IPS-NIHi7 (cell line): ENCODE measurements around the gene FRMD8.
"Not testable (repeated sequence)": the region's sequence is repeated elsewhere in the genome, so short reads cannot be mapped to it uniquely, and the experiment has no call there.

Experiments
- DNase-seq: peaks from one replicate; pipeline ENCODE4 v3.0.0; 2012; ENCODE audit warnings: mixed read lengths; ENCODE audit errors: extremely low spot score

The FRMD8 gene

DNA sequence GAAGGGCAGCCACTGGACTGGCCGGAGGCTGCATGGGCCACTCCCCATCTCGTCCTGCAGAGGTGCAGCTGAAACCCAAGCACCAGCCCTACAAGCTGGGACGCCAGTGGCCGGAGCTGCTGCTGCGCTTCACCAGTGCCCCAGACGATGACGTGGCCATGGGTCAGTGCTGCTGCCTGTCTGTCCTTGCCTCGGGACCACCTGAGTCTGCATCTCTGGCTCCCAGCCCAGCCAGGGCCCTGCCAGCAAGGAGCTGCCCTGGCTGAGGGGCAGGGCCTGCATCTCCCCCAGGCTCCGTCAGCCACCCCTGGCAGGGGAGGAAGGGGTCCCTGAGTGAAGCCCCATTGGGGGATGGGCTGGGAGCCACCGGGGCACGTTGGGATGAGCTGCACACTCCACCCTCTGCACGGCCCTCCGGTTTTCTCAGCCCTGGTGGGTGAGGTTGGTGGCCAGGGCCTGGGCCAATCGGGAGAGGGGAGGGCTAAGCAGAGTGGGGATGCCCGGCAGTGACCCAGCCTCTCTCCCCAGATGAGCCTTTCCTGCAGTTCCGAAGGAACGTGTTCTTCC, 7.2 kb downstream of the FRMD8 start:
- DNase-seq: no peak

DNA sequence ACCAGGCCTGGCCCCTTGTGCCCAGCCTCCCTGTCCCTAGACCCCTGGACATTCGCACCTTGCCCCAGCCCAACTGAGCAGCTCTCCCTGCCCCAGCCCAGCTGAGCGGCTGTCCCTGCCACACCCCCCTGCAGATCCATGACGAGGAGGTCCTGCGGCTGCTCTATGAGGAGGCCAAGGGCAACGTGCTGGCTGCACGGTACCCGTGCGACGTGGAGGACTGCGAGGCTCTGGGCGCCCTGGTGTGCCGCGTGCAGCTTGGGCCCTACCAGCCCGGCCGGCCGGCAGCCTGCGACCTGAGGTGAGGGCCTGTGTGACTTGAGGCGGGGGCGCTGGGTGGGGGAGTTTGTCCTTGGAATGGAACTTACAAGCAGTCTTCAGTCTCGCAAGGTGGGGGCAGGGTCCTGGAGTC, 7.7 kb downstream of the FRMD8 start:
- DNase-seq: no peak

DNA sequence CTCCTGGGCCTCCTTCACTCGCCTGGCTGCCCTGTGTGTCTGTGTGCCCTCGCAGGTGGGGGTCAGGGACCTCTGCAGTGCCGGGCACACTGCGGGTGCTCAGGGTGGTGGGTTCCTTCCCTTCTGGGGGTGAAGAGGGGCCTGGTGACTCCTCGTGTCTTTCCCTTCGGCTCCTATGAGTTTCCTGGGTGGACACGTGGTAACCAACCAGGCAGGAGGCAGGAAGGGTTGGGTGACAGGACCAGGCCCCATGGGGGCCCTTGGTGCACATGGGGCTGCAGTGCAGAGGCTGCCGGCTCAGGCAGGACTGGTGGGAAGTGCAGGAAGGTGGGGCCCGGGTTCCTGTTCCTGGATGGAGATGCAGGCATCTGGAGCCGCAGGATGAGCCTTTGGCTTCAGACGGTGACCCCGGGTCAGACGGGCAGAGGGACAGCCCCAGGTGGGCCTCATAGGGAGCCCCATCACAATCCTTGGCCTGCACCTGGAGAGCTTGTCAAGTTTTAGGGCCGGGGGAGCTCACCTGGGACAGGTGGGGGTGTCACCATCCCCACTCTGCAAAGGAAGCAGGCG, 9.6 kb downstream of the FRMD8 start:
- no peak for DNase-seq

DNA sequence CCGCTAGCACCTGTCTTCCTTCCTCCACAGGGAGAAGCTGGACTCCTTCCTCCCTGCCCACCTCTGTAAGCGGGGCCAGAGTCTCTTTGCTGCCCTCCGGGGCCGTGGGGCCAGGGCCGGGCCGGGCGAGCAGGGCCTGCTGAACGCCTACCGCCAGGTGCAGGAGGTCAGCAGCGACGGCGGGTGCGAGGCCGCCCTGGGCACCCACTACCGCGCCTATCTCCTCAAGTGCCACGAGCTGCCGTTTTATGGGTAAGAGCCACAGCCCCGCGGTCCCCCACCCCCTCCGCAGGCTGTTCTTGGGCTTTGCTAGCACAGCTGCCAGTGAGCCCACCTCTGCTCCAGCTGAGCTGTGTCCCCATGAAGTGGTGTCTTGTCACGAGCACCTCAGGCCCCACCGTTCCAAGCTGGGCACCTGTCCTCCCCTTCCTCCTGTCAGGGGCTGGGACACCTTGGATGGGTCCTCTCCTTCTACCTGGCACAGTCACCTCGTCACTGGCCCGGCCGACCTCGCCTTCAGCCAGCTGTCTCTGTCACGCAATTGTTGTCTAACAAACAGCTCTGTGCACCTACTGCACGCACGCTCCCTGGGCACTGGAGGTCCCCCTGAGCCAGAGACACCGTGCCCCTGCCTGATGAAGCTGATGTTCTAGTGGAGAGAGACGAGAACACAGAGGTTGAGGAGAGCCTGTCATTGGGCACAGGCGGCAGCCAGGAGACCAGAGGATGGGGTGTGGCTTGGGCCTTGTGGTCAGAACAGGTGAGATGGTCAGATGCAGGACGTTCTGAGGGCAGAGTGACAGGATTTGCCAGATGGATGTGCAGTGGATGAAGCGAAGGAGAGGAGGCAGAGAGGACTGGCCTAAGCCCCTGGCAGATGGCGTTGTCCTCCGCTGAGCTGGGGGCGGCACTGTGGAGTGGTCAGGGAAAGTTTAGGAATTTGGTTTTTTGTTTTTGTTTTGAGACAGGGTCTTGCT, 10.6 kb downstream of the FRMD8 start:
- DNase-seq: no peak

DNA sequence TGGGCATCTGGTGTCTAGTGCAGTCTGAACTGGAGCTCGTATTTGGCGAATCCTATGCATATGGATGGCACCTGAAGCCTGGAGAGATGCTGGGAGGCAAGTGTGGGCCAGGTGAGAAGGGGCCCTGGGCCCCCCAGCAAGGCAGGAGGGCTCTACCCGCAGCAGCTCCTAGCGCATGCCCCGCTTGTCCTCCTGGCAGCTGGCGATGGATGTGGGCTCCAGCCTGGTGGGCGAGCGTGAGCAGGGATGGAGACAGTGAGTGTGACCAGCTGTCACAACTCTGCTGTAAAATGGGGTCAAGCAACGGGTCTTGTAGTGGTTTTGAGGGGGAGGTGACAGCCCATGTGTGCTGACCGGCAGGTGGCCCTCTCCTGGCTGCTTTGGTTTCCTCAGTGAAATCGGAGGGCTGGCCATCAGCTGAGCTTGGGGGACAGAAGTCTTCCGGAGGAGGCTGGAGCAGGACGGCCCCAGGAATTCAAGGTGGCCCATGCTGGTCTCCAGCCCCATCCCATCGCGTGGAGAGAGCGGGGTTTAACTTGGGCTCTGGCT, 12.0 kb downstream of the FRMD8 start:
- no peak for DNase-seq

DNA sequence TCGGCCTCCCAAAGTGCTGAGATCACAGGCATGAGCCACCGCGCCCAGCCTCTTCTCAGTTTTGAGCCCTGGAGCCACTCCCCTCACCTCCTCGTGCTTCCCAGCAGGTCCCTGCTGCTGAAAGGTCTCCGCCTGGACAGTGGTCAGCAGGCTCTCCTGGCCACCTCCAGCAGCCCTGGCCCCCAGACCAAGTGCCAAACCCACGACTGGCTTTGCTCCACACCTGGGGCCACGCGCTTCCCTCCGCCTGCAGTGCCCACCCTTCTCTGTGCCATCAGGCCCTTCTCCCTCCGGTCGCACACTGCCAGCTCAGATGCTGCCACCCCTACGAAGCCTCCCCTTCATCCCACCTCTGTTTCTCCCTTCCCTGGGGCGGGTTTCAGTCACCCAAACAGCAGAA, 12.8 kb downstream of the FRMD8 start:
- no peak for DNase-seq

DNA sequence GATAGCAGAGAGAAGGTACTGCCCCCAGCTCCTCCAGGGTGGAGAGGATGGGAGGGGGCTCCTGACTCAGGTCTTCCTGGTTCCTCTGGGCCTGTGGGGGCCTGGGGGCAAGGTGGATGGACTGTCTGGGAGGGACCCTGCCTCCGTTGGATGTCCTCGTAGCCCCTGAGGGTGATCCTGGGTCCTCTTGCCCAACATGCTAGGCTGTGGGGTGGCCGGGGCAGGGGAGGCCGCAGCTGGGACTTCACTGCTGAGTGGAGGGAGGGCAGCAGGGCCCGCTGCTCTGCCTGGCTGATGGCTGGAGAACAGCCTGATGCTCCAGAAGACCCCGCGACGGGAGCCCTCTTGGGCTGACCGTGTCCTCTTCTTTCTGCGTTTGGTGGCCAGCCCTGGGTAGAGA, 13.4 kb downstream of the FRMD8 start:
- no peak for DNase-seq

DNA sequence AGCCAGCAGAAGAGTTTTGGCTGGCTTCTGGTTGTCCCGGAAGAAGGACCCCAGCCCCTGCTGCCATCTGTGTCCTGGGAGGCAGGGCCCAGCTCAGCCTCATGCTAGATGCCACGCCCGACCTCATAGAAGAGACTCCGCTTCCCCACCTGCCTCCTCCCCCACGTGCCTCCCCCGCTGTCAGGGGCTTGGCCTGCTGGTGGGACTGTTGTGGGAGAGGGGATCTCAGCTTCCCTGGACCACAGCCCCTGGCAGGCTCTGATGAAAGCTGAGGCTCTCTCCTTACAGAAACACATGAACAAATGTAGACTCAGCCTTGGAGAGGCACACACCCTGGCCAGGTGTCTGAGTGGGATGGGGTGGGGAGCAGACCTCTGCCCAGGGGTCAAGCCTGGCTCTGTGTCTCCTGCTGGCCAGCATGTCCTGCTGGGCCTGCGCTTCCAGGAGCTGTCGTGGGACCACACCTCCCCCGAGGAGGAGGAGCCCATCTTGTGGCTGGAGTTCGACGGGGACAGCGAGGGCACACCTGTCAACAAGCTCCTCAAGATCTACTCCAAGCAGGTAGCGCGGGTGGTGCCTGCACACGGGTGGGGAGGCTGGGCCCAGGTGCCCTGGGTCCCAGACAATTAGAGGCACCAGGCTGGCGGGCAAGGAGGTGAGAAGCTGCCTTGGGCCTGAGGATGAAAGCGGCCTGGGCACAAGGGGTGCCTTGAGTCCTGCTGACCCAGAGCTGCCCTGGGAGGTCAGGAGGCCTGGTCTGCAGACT, 14.1 kb downstream of the FRMD8 start:
- no peak for DNase-seq

DNA sequence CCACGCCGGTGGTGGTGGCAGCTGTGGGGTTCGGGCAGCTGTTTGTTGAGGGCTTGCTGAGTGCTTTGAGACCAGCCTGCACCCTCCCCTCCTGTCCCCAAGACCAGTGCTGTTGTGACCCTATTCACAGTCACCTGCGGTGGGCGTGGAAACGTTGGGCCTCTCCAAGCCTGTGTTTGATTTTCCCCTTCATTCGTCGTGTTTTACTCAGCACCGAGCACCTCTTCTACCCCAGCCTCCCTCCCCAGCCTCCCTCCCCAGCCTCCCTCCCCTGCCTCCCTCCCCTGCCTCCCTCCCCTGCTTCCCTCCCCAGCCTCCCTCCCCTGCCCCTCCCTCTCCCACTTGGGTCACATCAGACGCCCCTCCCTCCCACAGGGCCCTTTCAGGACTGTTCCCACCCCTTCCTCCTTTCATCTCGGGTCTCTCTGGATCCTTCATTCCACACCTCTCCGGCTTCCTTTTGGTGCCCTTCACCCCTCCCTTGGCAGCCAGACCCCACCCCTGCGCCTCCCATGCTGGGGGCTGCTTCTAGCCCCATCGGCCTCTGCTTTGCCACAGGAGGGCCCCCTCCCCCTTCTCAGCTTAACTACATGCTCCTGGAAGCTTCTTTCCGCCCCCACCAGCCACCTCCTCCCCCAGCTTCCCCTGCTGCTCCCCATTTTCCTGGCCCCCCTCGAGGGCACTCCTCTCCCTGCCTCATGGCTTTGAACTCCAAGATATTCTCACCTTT, 14.8 kb downstream of the FRMD8 start:
- DNase-seq: no peak

DNA sequence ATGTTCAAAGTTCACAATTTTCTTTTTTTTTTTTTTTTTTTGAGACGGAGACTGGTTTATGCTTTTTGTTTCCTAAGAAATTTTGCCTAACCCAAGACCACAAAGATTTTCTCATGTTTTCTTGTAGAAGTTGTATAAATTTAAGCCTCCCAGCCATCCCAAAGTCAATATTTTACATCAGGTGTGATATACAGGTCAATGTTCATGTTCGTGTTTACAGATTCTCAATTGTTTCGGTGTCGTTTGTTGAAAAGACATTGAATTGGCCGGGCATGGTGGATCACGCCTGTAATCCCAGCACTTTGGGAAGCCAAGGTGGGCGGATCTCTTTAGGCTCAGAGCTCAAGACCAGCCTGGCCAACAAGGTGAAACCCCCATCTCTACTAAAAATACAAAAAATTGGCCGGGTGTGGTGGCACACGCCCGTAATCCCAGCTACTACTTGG, 15.4 kb downstream of the FRMD8 start:
- DNase-seq: no peak

DNA sequence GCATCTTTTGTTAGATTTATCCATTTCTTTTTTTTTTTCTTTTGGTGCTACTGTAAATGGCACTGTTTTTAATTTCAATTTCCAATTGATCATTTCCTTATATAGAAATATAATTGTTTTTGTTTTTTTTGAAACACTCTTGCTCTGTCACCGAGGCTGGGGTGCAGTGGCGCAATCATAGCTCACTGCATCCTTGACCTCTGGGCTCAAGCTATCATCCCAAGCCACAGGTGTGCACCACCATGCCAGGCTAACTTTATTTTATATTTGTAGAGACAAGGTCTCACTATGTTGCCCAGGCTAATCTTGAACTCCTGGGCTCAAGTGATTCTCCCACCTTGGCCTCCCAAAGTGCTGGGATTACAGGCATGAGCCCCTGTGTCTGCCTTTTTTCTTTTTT, 16.4 kb downstream of the FRMD8 start:
- no peak for DNase-seq

DNA sequence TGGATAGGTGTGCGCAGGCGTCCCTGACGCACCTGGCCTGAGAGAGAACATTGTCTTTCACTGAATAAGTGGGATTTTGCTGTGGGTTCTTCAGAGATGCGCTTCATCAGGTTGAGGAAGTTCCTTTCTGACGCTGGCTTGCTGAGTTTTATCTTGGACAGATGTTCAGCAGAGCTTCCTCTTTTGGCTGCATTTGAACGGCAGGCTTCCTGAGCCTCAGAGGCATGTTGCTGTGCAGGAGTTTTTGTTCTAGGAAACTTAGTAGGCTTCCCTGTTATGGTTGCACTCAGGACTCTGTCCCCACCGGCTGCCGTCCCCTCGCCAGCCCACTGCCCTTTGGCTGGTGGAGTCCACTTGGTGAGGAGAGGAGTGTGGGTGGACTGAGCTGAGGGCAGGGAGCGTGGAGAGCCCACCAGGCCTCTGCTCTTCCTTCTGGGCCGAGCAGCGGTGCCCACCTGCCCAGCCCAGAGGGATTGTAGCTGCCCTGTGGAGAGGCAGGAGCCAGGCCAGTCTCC, 17.2 kb downstream of the FRMD8 start:
- no peak for DNase-seq

DNA sequence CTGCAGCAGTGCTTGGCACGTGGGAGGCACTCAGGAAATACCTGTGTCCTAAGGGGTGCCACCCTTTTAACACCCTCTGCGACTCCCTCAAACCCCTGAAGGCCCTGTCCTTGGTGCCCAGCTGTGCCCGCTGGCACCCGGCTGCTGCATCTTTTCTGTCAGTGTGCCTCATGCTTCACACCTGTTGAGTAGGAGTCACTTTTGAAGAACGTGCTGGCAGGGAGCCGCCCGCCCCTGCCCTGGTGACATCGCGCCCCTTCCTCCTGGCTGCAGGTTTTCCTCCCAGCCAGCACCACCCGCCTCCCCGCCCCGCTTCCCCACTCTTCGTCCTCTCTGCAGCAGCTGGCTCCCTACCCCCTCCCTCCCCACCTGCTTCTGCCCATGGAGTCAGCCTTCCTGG, 17.8 kb downstream of the FRMD8 start:
- no peak for DNase-seq

DNA sequence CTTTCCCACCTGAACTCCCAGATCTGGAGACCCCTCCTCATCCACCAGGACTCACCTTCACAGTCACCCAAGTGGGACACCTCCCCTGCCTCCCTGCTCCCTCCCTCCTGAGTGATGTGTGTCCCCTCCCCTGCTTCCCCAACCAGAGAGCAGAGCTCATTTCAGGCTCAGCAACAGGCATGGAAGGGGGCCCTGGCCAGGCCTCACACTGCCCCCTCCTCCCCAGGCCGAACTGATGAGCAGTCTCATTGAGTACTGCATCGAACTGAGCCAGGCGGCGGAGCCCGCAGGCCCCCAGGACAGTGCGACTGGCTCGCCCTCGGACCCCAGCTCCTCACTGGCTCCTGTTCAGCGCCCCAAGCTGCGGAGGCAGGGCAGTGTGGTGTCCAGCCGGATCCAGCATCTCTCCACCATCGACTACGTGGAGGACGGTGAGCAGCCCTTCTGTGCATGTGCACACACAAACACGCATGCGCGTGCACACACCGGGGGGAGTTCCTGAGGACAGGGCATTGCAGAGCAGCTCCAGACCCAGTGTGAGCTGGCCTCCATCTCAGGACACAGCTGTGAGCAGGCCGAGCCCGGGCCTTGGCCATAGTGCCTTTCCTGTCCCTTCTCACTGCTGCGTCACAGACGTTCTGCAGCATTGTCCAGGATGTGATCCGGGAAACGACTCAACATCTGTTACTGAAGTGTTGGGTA, 18.4 kb downstream of the FRMD8 start:
- DNase-seq: no peak

DNA sequence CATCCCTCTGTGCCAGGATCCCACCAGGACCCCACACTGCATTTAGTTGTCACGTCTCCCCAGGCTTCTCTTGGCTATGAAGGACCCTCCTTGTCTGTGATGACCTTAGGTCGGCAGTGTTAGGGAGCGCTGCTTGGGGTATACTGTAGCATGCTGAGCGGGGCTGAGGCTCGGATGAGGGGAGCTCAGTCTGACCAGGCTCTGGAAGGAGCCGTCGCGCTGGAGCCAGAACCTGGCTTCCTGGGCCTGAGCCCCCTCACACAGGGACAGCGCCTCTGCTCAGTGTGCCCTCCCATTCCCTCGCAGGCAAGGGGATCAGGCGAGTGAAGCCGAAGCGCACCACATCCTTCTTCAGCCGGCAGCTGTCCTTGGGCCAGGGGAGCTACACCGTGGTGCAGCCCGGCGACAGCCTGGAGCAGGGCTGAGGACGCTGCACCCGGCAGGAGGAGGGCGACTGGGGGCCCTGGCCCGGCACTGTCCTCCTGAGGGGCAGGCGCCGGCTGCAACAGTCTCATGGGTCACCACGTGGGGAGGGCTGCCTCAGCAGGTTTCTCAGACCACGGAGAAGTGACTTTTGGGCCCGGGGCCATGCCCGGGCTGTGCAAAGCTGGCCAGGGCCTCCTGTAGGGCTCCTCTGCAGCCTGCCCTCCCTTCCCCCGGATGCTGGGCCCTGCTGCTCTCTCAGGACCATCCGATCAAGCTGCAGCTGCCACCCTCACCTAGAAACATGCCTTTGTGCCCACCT, 24.7 kb downstream of the FRMD8 start:
- no peak for DNase-seq

DNA sequence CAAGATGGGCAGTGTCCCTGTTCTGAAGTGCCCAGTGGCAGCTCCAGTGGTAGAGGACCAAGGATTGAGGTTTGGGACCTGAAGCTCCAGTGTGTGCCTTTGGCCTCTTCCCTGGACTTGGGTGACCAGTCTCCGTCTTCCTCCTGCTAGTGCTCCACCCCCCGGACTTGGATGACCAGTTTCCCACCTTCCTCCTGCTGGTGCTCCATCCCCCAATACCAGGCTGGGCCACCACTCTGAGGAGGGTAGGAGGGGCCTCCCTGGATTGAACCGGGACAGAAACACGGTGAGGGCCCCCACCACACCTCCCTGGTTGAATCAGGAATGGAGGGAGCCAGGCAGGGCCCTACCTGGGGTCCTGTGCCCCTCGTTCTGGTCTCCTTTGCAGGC, 25.2 kb downstream of the FRMD8 start:
- no peak for DNase-seq

DNA sequence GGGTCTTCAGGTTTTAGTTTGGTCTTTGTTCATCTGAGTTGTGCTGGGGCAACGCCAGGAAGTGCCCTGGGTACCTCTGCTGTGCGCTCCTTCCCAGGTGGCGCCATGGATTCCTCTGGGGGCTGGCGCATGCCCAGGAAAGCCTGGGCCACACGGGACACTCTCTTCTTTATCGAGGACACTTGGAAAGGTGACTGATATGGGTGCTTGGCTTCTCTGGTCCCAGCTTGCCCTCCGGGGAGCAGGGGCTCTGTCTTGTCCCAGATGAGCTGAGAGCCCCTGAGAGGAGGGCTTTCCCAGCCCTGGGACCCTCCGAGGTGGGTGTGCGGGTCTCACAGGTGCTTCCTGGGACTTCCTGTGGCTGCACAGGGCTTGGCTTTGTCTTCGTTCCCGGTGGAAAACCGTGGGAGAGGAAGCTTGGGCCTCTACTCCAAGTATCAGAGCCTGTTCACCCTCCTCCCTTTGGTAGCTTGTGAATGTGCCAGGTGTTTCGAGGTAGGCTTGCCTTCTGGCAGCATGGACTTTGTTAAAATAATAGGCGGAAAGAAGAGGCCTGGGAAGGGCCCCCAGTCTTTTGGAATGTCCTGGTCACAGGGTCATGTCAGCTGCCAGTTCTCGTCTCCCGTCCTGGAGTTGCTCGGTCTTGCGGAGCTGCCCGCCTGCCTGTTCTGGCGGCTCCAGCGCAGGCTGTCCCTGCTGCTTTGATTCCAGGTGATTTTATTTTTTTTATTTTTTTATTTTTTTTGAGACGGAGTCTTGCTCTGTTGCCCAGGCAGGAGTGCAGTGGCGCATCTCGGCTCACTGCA, 26.0 kb downstream of the FRMD8 start:
- no peak for DNase-seq

DNA sequence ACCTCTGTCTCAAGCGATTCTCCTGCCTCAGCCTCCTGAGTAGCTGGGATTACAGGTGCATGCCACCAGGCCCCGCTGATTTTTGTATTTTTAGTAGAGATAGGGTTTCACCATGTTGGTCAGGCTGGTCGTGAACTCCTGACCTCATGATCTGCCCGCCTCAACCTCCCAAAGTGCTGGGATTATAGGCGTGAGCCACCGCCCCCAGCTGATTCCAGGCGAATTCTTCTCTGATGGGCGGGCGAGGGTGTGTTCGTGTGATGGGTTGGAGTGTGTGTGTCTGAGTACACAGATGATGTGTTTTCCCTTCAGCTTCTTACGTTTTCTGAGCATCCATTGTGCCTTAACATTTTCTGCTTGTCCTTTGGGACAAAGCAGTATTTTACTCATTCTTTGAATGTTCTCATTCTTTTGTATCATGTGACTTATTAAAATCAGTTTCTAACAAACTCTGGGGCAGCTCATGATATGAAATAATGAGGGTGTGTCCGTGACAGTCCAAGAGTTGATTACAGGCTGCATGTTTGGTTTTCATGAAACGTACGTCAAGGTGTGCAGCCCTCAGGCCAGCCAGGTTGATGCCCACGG, 26.7 kb downstream of the FRMD8 start:
- DNase-seq: not testable (repeated sequence)
